Type B pancreatic cell (in vitro differentiated cells): ENCODE measurements around the gene FBXO4. TPM values are rescaled to one million over a fixed set of nuclear protein-coding genes. Genes with fewer than 3 reads are reported as not detected.

Experiments
- DNase-seq: peaks from one replicate; pipeline ENCODE4 v3.0.0; 2021; ENCODE audit warnings: mixed read lengths; ENCODE audit not compliant: unreplicated experiment; ENCODE audit errors: extremely low spot score
- H3K27ac Mint-ChIP-seq: 2 replicates; pipeline ENCODE4 v1.8.0; 2021; ENCODE audit warnings: mild to moderate bottlenecking, mixed read lengths
- H3K27me3 Mint-ChIP-seq: 2 replicates; pipeline ENCODE4 v1.8.0; 2021; ENCODE audit warnings: mixed read lengths
- H3K36me3 Mint-ChIP-seq: 2 replicates; pipeline ENCODE4 v1.8.0; 2021; ENCODE audit warnings: mixed read lengths
- H3K4me1 Mint-ChIP-seq: one replicate; pipeline ENCODE4 v1.8.0; 2021; ENCODE audit warnings: mixed read lengths; ENCODE audit not compliant: unreplicated experiment
- H3K4me3 Mint-ChIP-seq: 2 replicates; pipeline ENCODE4 v1.8.0; 2021; ENCODE audit warnings: mild to moderate bottlenecking, mixed read lengths
- H3K9me3 Mint-ChIP-seq: 2 replicates; pipeline ENCODE4 v1.8.0; 2021; ENCODE audit warnings: mixed read lengths
- total RNA-seq: library from RNA; stranded (reverse); gene quantifications from 2 replicates; pipeline ENCODE4 v1.2.1, GENCODE V29; 2021; ENCODE audit warnings: low replicate concordance
- TF ChIP-seq, protein P1 (sequence below): fragments of 200-600 bp; sonication (generic); conservative IDR thresholded peaks from 2 replicates; pipeline ENCODE4 v1.5.0; 2021; ENCODE audit warnings: antibody characterized with exemption, mild to moderate bottlenecking

The FBXO4 gene
- total RNA-seq, 1 donor from 2014 or later: 7.9 TPM

GRCh38 chr5:41962491-41962890 is 37.4 kb downstream of the FBXO4 start:
- TF ChIP-seq, protein P1, sequence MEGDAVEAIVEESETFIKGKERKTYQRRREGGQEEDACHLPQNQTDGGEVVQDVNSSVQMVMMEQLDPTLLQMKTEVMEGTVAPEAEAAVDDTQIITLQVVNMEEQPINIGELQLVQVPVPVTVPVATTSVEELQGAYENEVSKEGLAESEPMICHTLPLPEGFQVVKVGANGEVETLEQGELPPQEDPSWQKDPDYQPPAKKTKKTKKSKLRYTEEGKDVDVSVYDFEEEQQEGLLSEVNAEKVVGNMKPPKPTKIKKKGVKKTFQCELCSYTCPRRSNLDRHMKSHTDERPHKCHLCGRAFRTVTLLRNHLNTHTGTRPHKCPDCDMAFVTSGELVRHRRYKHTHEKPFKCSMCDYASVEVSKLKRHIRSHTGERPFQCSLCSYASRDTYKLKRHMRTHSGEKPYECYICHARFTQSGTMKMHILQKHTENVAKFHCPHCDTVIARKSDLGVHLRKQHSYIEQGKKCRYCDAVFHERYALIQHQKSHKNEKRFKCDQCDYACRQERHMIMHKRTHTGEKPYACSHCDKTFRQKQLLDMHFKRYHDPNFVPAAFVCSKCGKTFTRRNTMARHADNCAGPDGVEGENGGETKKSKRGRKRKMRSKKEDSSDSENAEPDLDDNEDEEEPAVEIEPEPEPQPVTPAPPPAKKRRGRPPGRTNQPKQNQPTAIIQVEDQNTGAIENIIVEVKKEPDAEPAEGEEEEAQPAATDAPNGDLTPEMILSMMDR: no peak
- H3K27me3 Mint-ChIP-seq: no peaks in the 10 kb centered on the region
- no peak for DNase-seq
- no peak overlapping the region for H3K27ac Mint-ChIP-seq
- no peaks in the 10 kb centered on the region for H3K9me3 Mint-ChIP-seq
- no peaks in the 10 kb centered on the region for H3K36me3 Mint-ChIP-seq
- H3K4me1 Mint-ChIP-seq: no peaks in the 10 kb centered on the region
- H3K4me3 Mint-ChIP-seq: no peak overlapping the region

DNA sequence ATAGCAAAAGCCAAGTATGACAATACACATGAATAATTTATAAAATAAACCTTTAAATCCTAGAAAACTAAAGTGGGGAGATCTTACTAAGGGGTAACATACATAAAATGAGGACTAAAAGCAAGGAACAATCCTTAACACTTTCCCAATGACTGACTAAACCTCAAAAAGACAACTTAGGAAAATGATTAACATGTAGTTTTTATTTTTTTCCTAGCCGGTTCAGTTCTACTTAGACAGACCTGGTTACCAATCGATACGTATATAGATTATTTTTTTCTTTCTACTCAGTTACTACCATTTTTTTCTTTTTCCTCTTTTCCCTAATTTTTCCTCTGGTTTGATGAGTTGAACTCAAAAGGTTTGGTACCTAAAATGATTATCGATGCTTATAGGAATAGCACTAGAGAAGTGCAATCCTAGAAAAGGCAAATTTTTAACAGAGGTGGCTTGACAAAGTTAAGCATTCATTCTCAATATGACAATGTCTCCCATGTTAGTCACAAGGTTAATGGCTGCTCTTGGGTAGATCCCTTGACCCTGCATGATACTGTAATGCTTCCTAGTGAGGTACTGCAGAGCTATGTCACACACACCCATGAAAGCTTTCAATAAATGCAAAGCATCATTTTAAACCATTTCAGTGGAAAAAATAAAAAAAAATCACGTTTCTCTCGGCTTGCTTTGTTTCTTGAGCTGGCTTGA is 41.5 kb downstream of the FBXO4 start:
- H3K27ac Mint-ChIP-seq: no peak overlapping the region
- no peak for DNase-seq
- no peak overlapping the region for H3K4me3 Mint-ChIP-seq
- H3K27me3 Mint-ChIP-seq: no peaks in the 10 kb centered on the region
- no peaks in the 10 kb centered on the region for H3K4me1 Mint-ChIP-seq
- peaks cover 3% of the 10 kb centered on the region for H3K9me3 Mint-ChIP-seq
- H3K36me3 Mint-ChIP-seq: no peaks in the 10 kb centered on the region
- TF ChIP-seq, protein P1: no peak

DNA sequence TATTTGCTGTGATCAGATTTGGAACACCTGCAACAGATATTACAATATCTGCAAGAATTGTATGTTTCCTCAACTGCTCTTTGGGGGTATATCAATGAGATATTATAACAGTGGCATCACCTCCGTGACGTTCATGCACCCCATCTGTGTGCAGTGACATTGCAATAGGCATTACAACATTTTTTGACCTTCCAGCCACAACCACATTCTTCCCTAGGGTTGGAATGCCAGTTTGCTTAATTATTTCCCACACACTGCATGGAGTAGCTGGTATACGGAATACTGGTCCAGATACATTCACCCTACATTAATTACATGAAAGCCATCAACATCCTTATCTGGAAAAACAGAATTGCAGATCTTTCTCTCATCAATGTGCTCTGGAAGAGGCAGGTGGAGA is 42.3 kb downstream of the FBXO4 start:
- no peak overlapping the region for H3K27ac Mint-ChIP-seq
- TF ChIP-seq, protein P1: no peak
- H3K9me3 Mint-ChIP-seq: peaks cover 3% of the 10 kb centered on the region
- H3K27me3 Mint-ChIP-seq: no peaks in the 10 kb centered on the region
- H3K36me3 Mint-ChIP-seq: no peaks in the 10 kb centered on the region
- H3K4me3 Mint-ChIP-seq: no peak overlapping the region
- no peaks in the 10 kb centered on the region for H3K4me1 Mint-ChIP-seq
- DNase-seq: no peak

GRCh38 chr5:41968153-41968723 is 43.2 kb downstream of the FBXO4 start:
- no peak for DNase-seq
- Mint-ChIP-seq H3K9me3 (peaks cover 3% of the 10 kb centered on the region), H3K27ac (no peak overlapping the region), H3K4me3 (no peak overlapping the region), H3K27me3 (no peaks in the 10 kb centered on the region), H3K4me1 (no peaks in the 10 kb centered on the region), H3K36me3 (no peaks in the 10 kb centered on the region)
- TF ChIP-seq, protein P1: peak; percentile 48

- Mint-ChIP-seq H3K4me3 (no peak overlapping the region), H3K4me1 (no peaks in the 10 kb centered on the region), H3K9me3 (peaks cover 3% of the 10 kb centered on the region), H3K27me3 (no peaks in the 10 kb centered on the region), H3K36me3 (no peaks in the 10 kb centered on the region), H3K27ac (no peak overlapping the region)
- TF ChIP-seq, protein P1: no peak
- DNase-seq: no peak
Measured at GRCh38 chr5:41973087-41973486, 48.0 kb downstream of the FBXO4 start.
